GM12878 (cell line): ENCODE measurements around the gene RSPH9.

Experiments
- CHD1 ChIP-seq: IDR thresholded peaks from 2 replicates; pipeline ENCODE4 v1.6.1; 2012; ENCODE audit warnings: low read depth, low read length, improper control_type of control experiment
- FOXM1 ChIP-seq: IDR thresholded peaks from 2 replicates; pipeline ENCODE4 v1.6.1; 2012; ENCODE audit warnings: low read depth, mild to moderate bottlenecking, inconsistent platforms, low read length, moderate library complexity
- GABPA ChIP-seq: IDR thresholded peaks from 2 replicates; pipeline ENCODE4 v1.6.1; 2014; ENCODE audit warnings: antibody characterized with exemption, low read depth, mild to moderate bottlenecking, inconsistent platforms
- NRF1 ChIP-seq: conservative IDR thresholded peaks from 2 replicates; pipeline ENCODE4 v1.6.1; 2011; ENCODE audit warnings: mild to moderate bottlenecking, low read depth, low read length, improper control_type of control experiment
- POLR2A ChIP-seq: IDR thresholded peaks from 2 replicates; pipeline ENCODE4 v1.6.1; 2011; ENCODE audit warnings: low read depth, mild to moderate bottlenecking, low read length
- RELA ChIP-seq: fragments of 450-650 bp; IDR thresholded peaks from 2 replicates; pipeline ENCODE4 v1.8.0; 2014; ENCODE audit warnings: borderline replicate concordance; ENCODE audit not compliant: partially characterized antibody
- TCF3 ChIP-seq: IDR thresholded peaks from 2 replicates; pipeline ENCODE4 v1.6.1; 2012; ENCODE audit warnings: low read depth, mild to moderate bottlenecking, low read length, borderline replicate concordance; ENCODE audit not compliant: insufficient read depth
- YY1 ChIP-seq: IDR thresholded peaks from 2 replicates; pipeline ENCODE4 v1.6.1; 2011; ENCODE audit warnings: low read depth, mild to moderate bottlenecking, low read length
- ZSCAN29 ChIP-seq: fragments of 450-650 bp; IDR thresholded peaks from 2 replicates; pipeline ENCODE4 v1.6.1; 2017; ENCODE audit warnings: mild to moderate bottlenecking, moderate library complexity
- TF ChIP-seq, protein P1 (sequence below): IDR thresholded peaks from 2 replicates; pipeline ENCODE4 v1.6.1; 2011; ENCODE audit warnings: borderline replicate concordance, low read depth, mild to moderate bottlenecking, moderate library complexity, mixed read lengths, low read length; ENCODE audit not compliant: insufficient read depth; ENCODE audit errors: extremely low read length
- TF ChIP-seq, protein P2 (sequence below), 3 experiments: IDR thresholded peaks in 2 of 3; conservative IDR thresholded peaks in 1 of 3; 2 replicates each; pipeline ENCODE4 v1.5.1; 2011; ENCODE audit warnings: low read depth in 3 of 3, low read length in 3 of 3, mild to moderate bottlenecking in 3 of 3, control low read depth in 2 of 3, moderate library complexity in 2 of 3, inconsistent platforms in 1 of 3, mixed read lengths in 1 of 3; ENCODE audit not compliant: control insufficient read depth in 2 of 3, insufficient read depth in 1 of 3; ENCODE audit errors: extremely low read depth in 1 of 3

DNA sequence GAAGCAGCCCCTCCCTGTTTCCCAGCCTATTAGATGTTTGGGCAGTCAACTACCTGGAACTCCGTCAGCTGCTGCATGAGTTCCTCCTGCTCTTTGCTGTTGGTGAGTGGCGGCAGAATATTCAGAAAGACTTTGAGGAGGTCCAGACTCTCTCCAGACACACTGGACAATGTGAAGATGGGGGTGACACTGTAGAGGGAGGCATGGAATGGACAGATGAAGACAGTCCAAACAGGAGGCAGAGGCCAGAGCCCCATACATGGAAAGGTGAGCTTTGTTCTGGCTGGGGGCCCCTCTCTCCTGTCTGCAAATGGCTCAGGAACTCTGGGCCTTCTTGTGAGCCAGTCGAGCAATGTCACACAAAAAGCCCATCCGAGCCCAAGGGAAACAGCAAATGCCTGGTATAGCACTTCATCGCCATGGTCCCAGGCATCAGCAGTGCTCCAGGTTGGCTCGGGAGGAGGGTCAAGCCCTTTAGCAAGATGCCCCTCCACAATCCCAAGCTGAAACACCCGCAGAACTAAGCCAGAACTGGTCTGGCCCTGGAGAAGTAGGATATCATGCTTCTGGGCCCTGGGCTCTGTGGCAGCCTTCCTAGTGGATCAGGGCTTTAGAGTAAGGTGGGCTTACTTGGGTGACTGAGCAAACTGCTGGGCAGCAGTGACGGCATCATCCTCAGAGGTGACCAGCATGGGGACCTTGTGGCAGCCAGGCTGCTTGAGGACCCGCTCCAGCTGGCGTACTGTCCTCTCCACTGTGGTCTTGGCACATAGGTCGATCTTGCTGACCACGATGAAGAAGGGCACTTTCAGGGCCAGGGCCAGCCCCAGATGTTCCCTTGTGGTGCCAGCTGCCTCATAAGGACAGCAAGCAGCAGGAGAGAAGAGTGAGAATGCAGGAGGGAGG, 20.7 kb upstream of the RSPH9 start:
- TF ChIP-seq YY1 = no peak
- TF ChIP-seq ZSCAN29 = no peak
- TF ChIP-seq, protein P1, sequence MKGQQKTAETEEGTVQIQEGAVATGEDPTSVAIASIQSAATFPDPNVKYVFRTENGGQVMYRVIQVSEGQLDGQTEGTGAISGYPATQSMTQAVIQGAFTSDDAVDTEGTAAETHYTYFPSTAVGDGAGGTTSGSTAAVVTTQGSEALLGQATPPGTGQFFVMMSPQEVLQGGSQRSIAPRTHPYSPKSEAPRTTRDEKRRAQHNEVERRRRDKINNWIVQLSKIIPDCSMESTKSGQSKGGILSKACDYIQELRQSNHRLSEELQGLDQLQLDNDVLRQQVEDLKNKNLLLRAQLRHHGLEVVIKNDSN = no peak
- TF ChIP-seq NRF1 = no peak
- no peak for TF ChIP-seq TCF3
- TF ChIP-seq GABPA = no peak
- TF ChIP-seq POLR2A = 0 out of 2 replicates have a peak, but pooled peaks have one; percentile 36
- no peak for TF ChIP-seq FOXM1
- no peak for TF ChIP-seq RELA
- TF ChIP-seq CHD1 = no peak
- TF ChIP-seq, protein P2, sequence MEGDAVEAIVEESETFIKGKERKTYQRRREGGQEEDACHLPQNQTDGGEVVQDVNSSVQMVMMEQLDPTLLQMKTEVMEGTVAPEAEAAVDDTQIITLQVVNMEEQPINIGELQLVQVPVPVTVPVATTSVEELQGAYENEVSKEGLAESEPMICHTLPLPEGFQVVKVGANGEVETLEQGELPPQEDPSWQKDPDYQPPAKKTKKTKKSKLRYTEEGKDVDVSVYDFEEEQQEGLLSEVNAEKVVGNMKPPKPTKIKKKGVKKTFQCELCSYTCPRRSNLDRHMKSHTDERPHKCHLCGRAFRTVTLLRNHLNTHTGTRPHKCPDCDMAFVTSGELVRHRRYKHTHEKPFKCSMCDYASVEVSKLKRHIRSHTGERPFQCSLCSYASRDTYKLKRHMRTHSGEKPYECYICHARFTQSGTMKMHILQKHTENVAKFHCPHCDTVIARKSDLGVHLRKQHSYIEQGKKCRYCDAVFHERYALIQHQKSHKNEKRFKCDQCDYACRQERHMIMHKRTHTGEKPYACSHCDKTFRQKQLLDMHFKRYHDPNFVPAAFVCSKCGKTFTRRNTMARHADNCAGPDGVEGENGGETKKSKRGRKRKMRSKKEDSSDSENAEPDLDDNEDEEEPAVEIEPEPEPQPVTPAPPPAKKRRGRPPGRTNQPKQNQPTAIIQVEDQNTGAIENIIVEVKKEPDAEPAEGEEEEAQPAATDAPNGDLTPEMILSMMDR (IDR thresholded peaks at IDR 0.05 in 2 of 3, conservative IDR thresholded peaks at IDR 0.05 in 1 of 3; ENCODE audit: control insufficient read depth in 2 of 3, extremely low read depth in 1 of 3, insufficient read depth in 1 of 3, low read depth in 3 of 3, low read length in 3 of 3) = no peak
